Tibial artery (tissue), 4 donors: ENCODE data around the gene NR4A1.

Experiments used
- DNase-seq, 2 donors: peaks; one replicate each; pipeline ENCODE4 v3.0.0-alpha.2; 2019
- H3K27ac ChIP-seq, 2 donors: fragments of 200-600 bp; sonication (generic) in 1 of 2; 1 replicate in 1 of 2; 2 replicates in 1 of 2; pipeline ENCODE4 v1.5.1; 2018 to 2019; ENCODE audit warnings: mild to moderate bottlenecking in 1 of 2
- H3K27me3 ChIP-seq, 2 donors: fragments of 200-600 bp; sonication (generic) in 1 of 2; one replicate each; pipeline versions ENCODE4 v1.5.1 to v1.6.0; 2016 to 2019
- H3K36me3 ChIP-seq, 3 donors: fragments of 200-600 bp; sonication (generic) in 2 of 3; one replicate each; pipeline ENCODE4 v1.5.1; 2016 to 2019; ENCODE audit warnings: mild to moderate bottlenecking in 2 of 3
- H3K4me1 ChIP-seq, 4 donors: fragments of 200-600 bp; sonication (generic) in 2 of 4; 1 replicate in 3 of 4; 2 replicates in 1 of 4; pipeline ENCODE4 v1.5.1; 2016 to 2019
- H3K4me3 ChIP-seq, 2 donors: fragments of 200-600 bp; sonication (generic) in 1 of 2; 1 replicate in 1 of 2; 2 replicates in 1 of 2; pipeline ENCODE4 v1.5.1; 2018 to 2019; ENCODE audit warnings: mild to moderate bottlenecking in 2 of 2
- H3K9me3 ChIP-seq, 3 donors: fragments of 200-600 bp; sonication (generic) in 1 of 3; one replicate each; pipeline ENCODE4 v1.5.1; 2016 to 2019
- CTCF ChIP-seq, 2 experiments: fragments of 200-600 bp in 1 of 2; fragments of 450-650 bp in 1 of 2; IDR thresholded peaks; one replicate each; pipeline ENCODE4 v1.5.1; 2017 to 2019; ENCODE audit warnings: antibody characterized with exemption in 2 of 2, mild to moderate bottlenecking in 1 of 2, moderate library complexity in 1 of 2
- intact Hi-C: fragments of 100-400 bp; cut with DNase I; formaldehyde crosslinking; loops from one replicate; pipeline ENCODE4 v1.15.0; 2023; ENCODE audit warnings: low total_unique reads

NR4A1 gene

DNA sequence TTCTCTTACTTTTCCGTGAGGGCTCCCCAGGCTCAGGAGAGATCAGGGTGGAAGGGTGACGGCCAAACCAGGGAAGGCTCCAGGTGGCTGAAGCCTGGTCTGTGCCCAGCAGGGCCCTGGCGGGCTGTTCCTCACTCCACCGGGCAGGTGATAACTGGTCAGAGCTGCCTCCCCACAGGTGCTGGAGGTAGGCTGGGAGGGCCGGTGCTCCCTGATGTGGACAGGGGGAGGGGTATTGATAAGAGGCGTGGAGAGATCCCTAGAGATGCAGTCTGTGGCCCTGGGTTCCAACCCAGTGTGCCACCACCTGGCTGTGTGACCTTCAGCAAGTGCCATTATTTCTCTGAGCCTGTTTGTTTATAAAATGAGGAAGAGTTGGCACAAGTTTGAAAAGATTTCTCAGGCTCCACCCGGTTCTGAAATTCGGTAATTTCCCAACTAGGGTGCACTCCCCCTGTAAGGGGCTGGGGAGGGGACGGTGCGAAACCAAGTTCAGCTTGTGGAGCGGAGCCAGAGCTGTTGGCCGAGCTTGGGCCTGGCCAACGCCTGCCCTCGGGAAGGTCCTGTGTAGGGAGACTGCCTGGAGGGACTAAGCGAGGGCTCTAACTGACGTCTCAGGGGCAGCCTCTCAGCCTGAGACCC, 1.0 kb upstream of the NR4A1 start:
- peak overlapping the region; percentile 98 to 100 for H3K27ac ChIP-seq
- H3K4me1 ChIP-seq, result peaks cover 0 to 58% (median 40%) of the 10 kb centered on the region in 4 donors
- H3K9me3 ChIP-seq, result no peaks in the 10 kb centered on the region
- peak in 1 of 2 donors; percentile 88 for DNase-seq
- TF ChIP-seq CTCF (IDR thresholded peaks at IDR 0.05), result no peak
- H3K27me3 ChIP-seq, result no peaks in the 10 kb centered on the region
- intact Hi-C loops, result no loop called here
- peaks cover 12 to 30% (median 18%) of the 10 kb centered on the region in 3 donors for H3K36me3 ChIP-seq
- H3K4me3 ChIP-seq, result peak overlapping the region; percentile 64 to 73

GRCh38 chr12:52052468-52053186, 1.4 kb downstream of the NR4A1 start:
- no peak for TF ChIP-seq CTCF (IDR thresholded peaks at IDR 0.05)
- Histone ChIP-seq H3K9me3 (no peaks in the 10 kb centered on the region), H3K4me1 (peaks cover 0 to 51% (median 28%) of the 10 kb centered on the region in 4 donors), H3K4me3 (peak overlapping the region; percentile 64 to 73), H3K27me3 (no peaks in the 10 kb centered on the region), H3K27ac (peak overlapping the region; percentile 98 to 100), H3K36me3 (peaks cover 35 to 51% (median 42%) of the 10 kb centered on the region in 3 donors)
- intact Hi-C loops, result no loop called here
- DNase-seq, result no peak

DNA sequence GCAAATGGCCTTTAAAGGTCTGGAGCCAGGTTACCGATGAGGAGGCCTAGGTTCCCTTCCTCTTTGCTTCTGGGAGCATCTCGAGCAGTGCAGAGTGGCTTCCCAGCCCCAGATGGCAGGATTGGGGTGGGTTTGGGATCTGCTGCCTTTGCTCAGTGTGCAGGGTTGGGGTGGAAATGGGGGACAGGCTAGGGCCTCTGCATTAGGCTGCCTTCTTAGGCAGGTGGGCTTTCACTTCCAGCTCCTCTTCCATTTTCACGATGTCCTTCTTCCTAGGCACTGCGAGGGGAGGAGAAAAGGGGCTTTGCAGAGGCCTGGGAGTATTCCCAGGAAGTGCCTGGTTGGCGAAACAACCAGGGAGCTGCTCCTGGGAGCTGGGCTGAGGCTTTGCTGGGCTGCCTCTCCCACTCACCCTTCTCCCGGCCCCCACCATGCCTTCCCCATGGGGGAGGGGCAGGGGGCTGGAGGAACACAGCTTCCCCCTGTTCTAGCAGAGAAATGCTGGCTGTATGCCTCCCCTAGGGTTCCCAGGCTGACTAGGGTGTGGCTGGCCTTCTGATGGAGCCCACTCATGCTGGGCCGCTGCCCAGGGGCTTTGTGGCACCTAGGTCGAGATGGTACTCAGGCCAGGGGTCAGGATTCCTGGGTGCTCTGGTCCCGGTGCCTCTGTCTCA, 2.4 kb downstream of the NR4A1 start:
- H3K9me3 ChIP-seq, result no peaks in the 10 kb centered on the region
- H3K36me3 ChIP-seq, result peaks cover 46 to 61% (median 52%) of the 10 kb centered on the region in 3 donors
- intact Hi-C loops, result no loop called here
- H3K27me3 ChIP-seq, result no peaks in the 10 kb centered on the region
- H3K27ac ChIP-seq, result peak overlapping the region; percentile 98 to 100
- peaks cover 0 to 51% (median 28%) of the 10 kb centered on the region in 4 donors for H3K4me1 ChIP-seq
- DNase-seq, result no peak
- peak overlapping the region; percentile 64 to 73 for H3K4me3 ChIP-seq
- no peak for TF ChIP-seq CTCF (IDR thresholded peaks at IDR 0.05)

GRCh38 chr12:52054231-52054832, 3.1 kb downstream of the NR4A1 start:
- TF ChIP-seq CTCF (IDR thresholded peaks at IDR 0.05), result no peak
- Histone ChIP-seq H3K4me1 (peaks cover 0 to 45% (median 26%) of the 10 kb centered on the region in 4 donors), H3K36me3 (peaks cover 52 to 68% (median 59%) of the 10 kb centered on the region in 3 donors), H3K9me3 (no peaks in the 10 kb centered on the region), H3K27ac (peak overlapping the region; percentile 98 to 100), H3K27me3 (no peaks in the 10 kb centered on the region), H3K4me3 (peak overlapping the region in 1 of 2 donors; percentile 73)
- intact Hi-C loops, result no loop called here
- no peak for DNase-seq
